Measurements from ENCODE around the gene CTDSPL.

CTDSPL gene

GRCh38 chr3:38005076-38006020 lies 143.7 kb downstream of the CTDSPL start:
- DNase-seq, result no peak

GRCh38 chr3:38006031-38006430 lies 144.4 kb downstream of the CTDSPL start:
- no peak for DNase-seq

- DNase-seq, result no peak
Observed at GRCh38 chr3:38006445-38006995, 144.8 kb downstream of the CTDSPL start.

GRCh38 chr3:38007754-38008090 lies 146.0 kb downstream of the CTDSPL start:
- no peak for DNase-seq

- no peak for DNase-seq
Observed at GRCh38 chr3:38008191-38008701, 146.6 kb downstream of the CTDSPL start.

GRCh38 chr3:38008971-38009580 lies 147.4 kb downstream of the CTDSPL start:
- no peak for DNase-seq

- no peak for DNase-seq
Observed at GRCh38 chr3:38009807-38010591, 148.3 kb downstream of the CTDSPL start.

GRCh38 chr3:38011111-38011510 lies 149.4 kb downstream of the CTDSPL start:
- no peak for DNase-seq

GRCh38 chr3:38015485-38015884 lies 153.8 kb downstream of the CTDSPL start:
- DNase-seq, result no peak

GRCh38 chr3:38015984-38016383 lies 154.3 kb downstream of the CTDSPL start:
- no peak for DNase-seq

- peak; percentile 14 for DNase-seq
Observed at GRCh38 chr3:38016410-38016809, 154.7 kb downstream of the CTDSPL start.

GRCh38 chr3:38016847-38017444 lies 155.3 kb downstream of the CTDSPL start:
- DNase-seq, result no peak

GRCh38 chr3:38017445-38018295 lies 156.0 kb downstream of the CTDSPL start:
- peak; percentile 19 for DNase-seq

GRCh38 chr3:38018296-38019266 lies 156.9 kb downstream of the CTDSPL start:
- peak; percentile 22 for DNase-seq

GRCh38 chr3:38019658-38020341 lies 158.1 kb downstream of the CTDSPL start:
- peak; percentile 17 for DNase-seq

- DNase-seq, result no peak
Observed at GRCh38 chr3:38020342-38020726, 158.7 kb downstream of the CTDSPL start.

GRCh38 chr3:38021196-38021595 lies 159.5 kb downstream of the CTDSPL start:
- DNase-seq, result peak; percentile 20

- peak; percentile 17 for DNase-seq
Observed at GRCh38 chr3:38022301-38022700, 160.6 kb downstream of the CTDSPL start.

- peak; percentile 15 for DNase-seq
Observed at GRCh38 chr3:38022896-38023709, 161.4 kb downstream of the CTDSPL start.

Data from right hindlimb (tissue), 1 donor.